ENCODE data around the gene CES3. TPM values are rescaled to one million over a fixed set of nuclear protein-coding genes. Genes with fewer than 3 reads are reported as not detected.

The CES3 gene
- total and polyA plus RNA-seq, 9 of the 15 experiments (the other 6 are each of a cell fraction or from before 2014, with no cell fraction given), result 0.06 to 2.2 (median 0.68) TPM

- Histone ChIP-seq H3K9me3 (replicated peaks; ENCODE audit: control insufficient read depth, insufficient read depth, low read depth, low read length) (no peaks in the 10 kb centered on the region), H3K27me3 (ENCODE audit: control insufficient read depth in 2 of 2, insufficient read depth in 2 of 2, low read length in 2 of 2) (no peaks in the 10 kb centered on the region), H3K27ac (ENCODE audit: extremely low read depth, low read depth, low read length) (no peak overlapping the region), H4K20me1 (replicated peaks; ENCODE audit: control insufficient read depth, insufficient read depth, low read length) (no peaks in the 10 kb centered on the region), H3K4me2 (ENCODE audit: insufficient read depth, low read length) (peak overlapping the region; percentile 17), H3K79me2 (ENCODE audit: control insufficient read depth, insufficient read depth, low read length) (no peaks in the 10 kb centered on the region), H2AFZ (ENCODE audit: low read depth, low read length) (peak overlapping the region; percentile 71), H3K4me3 (no peak overlapping the region), H3K9ac (ENCODE audit: insufficient read depth in 1 of 2, low read depth in 2 of 2, low read length in 2 of 2) (peak overlapping the region in 1 of 2 experiments; percentile 47; a peak in 1 of 4 replicates), H3K9me1 (ENCODE audit: control insufficient read depth, insufficient read depth, low read length) (no peaks in the 10 kb centered on the region), H3K4me1 (replicated peaks in 1 of 2; ENCODE audit: control insufficient read depth in 2 of 2, insufficient read depth in 2 of 2, low read length in 2 of 2) (peaks cover 3 to 11% of the 10 kb centered on the region in 2 experiments; a peak in 4 of 5 replicates), H3K36me3 (ENCODE audit: control insufficient read depth, insufficient read depth, low read length) (no peaks in the 10 kb centered on the region)
- in situ Hi-C loops (cut with MboI), result no loop called here
- no peak for TF ChIP-seq ZNF740 (CRISPR knock-in tag; IDR thresholded peaks at IDR 0.05)
- TF ChIP-seq ZNF740 (tag; IDR thresholded peaks at IDR 0.05), result no peak
- TF ChIP-seq EGR1 (conservative IDR thresholded peaks at IDR 0.05), result peak; percentile 87
- peak; percentile 49 for TF ChIP-seq ZFP36 (IDR thresholded peaks at IDR 0.05; ENCODE audit: low read depth, low read length, partially characterized antibody)
- TF ChIP-seq HES1 (IDR thresholded peaks at IDR 0.05; ENCODE audit: low read depth), result no peak
- no peak for TF ChIP-seq MED1 (CRISPR knock-in tag; IDR thresholded peaks at IDR 0.05; ENCODE audit: borderline replicate concordance)
- no peak for TF ChIP-seq MCM2 (IDR thresholded peaks at IDR 0.05; ENCODE audit: low read depth)
- WGBS (ENCODE audit: insufficient coverage, low coverage, missing lambda C conversion rate), result 30% methylated on average over 13 of the region's 16 CpGs
- intact Hi-C loops (cut with micrococcal nuclease), result loop anchor here (5.0 to 10.0 kb wide), 2 partner anchors 178 to 266 kb away; partner anchors contain the start of genes FBXL8, FHOD1, SLC9A5 and TRADD
- DNase-seq (ENCODE audit: extremely low read depth in 1 of 4, low spot score in 3 of 4), result peak; percentile 37 to 54 (median 48)
- no peak for FAIRE-seq
- no TSS peak for BruUV-seq (replicated peaks)
- peak; percentile 39 for ATAC-seq
- ChIA-PET CTCF (ENCODE audit: low intra/inter-chr PET ratio) (interaction anchor here (0.7 to 1.4 kb wide), 6 partner anchors 39 to 206 kb away, joined by 3 to 5 read pairs (median 4); no protein-coding TSS in a partner anchor), POLR2A (interaction anchor here (0.8 kb wide), 2 partner anchors 11 kb away, joined by 3 read pairs; no protein-coding TSS in a partner anchor)
Measured at GRCh38 chr16:66979011-66979717, 18.1 kb downstream of the CES3 start.

Measured in K562 (cell line).